Measurements from ENCODE around the gene CASP12.
"Not testable (repeated sequence)": the region's sequence is repeated elsewhere in the genome, so short reads cannot be mapped to it uniquely, and the experiment has no call there.

Gene CASP12

DNA sequence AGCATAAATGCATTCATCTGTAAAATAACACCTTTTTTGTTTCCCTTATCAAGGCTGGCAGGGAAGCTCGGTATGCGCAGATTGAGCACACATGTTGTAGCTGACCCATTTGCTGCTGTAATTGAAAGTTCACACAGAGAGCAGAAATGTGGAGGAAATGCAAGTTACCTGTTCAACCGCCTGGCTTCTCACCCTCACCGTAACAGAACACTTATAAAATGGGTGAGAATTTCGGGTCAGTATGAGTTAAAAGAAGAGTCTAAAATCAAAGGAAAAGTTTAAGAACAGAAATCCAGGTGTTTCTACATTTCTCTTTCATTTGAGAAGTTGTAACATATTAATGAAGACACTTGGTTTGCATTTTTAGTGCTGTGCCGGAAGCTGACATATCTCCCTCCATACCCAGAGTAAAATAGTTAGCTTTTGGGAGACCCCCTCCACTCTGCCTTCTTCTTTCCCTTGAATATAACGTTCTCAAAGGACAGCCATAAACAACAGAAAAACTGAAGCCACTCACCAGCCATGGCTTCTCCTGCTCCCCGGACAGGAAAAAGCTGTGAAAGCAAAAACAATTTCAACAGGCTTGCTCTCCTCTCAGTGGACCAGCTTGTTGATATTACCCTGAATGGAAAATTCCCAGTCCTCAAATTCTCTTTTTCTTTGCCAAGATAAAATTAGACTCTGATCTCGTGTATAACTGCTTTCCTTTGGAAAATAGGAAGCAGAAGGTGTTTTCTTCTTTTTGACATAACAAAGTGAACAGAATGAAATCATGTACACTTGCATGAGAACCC lies at the start of gene CASP12:
Gene CASP12, minus strand, starts transcription at position 570 of the 794 bp plus-strand sequence.
- no peak for DNase-seq (ENCODE audit: low read depth in 3 of 3)

DNA sequence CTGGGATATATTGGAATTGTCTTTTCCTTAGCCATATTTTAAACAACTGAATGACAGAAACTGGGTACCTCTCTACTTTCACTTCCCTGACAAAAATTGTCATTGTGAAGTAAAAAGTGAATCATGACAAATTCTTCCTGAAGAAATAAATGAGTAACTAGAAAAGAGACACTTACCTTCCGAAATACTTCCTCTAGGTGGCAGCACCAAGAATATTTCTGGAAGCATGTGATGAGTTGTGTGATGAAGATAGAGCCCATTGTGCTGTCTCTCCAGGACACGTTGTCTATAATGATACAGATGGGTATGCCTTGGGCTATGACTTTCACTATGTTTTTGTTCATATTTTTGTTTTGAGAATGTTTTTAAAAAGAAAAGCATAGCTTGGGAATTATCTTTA lies 48.6 kb upstream of the CASP12 start:
- no peak for DNase-seq (ENCODE audit: low read depth in 3 of 3)

DNA sequence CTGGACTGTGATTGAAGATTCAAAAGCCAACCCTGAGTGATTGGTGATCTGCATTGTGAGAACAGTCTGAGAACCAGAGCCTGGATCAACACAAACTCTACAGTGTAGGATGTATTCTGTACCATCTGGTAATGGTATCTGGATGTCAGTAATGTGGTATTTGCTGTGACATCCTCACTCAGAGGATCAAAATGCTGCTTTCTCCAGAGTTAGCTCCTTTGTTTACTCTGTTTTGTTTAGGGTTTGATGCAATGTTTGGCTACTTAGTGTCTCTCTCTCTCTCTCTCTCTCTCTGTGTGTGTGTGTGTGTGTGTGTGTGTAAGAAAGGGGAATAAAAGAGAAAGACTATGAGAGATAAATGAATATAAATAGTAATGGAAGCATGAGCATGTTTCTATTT lies 45.8 kb upstream of the CASP12 start:
- DNase-seq (ENCODE audit: low read depth in 3 of 3): no peak

DNA sequence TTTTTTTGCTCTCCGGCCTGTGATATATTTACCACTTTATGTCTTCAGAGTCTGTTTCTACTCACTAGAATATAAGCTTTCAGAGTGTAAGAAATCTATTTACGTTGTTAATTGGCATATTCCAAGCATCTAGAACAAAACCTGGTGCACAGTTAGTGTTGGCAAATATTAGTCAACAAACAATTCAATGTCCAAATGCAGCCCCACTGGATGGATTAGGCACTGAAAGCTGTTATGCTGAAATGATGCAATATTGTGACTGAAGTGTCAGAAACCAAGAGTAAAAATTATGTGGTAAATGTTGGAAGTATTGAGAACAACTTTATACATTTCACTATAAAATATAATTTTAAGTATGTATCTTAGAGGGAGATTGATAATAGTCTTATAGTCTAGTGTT lies 45.3 kb upstream of the CASP12 start:
- no peak for DNase-seq (ENCODE audit: low read depth in 3 of 3)

DNA sequence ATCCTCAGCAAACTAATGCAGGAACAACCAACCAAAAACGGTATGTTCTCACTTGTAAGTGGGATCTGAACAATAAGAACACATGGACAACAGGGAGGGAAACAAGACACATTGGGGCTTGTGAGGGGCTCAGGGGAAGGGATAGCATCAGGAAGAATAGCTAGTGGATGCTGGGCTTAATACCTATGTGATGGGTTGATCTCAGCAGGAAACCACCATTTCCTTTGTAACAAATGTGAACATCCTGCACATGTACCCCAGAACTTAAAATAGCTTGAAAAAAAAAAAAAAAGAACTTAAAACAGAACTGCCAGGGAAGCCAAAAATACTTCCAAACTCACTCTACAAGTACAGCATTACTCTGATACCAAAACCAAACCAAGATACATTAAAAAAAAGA lies 36.3 kb upstream of the CASP12 start:
- DNase-seq (ENCODE audit: low read depth in 3 of 3): no peak

DNA sequence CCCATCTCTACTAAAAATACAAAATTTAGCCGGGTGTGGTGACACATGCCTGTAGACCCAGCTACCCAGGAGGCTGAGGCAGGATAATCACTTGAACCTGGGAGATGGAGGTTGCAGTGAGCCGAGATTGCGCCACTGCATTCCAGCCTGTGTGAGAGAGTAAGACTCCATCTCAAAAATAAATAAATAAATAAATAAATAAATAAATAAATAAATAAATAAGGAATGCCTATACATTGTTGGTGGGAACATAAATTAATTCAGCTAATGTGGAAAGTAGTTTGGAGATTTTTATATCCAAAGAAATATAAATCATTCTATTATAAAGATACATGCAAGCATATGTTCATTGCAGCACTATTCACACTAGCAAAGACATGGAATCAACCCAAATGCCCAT lies 35.8 kb upstream of the CASP12 start:
- DNase-seq (ENCODE audit: low read depth in 3 of 3): not testable (repeated sequence)

DNA sequence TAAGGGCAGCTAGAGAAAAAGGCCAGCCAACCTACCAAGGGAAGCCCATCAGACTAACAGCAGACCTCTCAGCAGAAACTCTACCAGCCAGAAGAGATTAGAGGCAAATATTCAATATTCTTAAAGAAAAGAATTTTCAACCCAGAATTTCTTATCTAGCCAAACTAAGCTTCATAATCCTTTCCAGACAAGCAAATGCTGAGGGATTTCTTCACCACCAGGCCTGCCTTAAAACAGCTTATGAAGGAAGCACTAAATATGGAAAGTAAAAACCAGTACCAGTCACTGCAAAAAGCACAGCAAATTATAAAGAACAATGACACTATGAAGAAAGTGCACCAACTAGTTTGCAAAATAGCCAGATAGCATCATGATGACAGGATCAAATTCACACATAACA lies 30.6 kb upstream of the CASP12 start:
- DNase-seq (ENCODE audit: low read depth in 3 of 3): no peak

DNA sequence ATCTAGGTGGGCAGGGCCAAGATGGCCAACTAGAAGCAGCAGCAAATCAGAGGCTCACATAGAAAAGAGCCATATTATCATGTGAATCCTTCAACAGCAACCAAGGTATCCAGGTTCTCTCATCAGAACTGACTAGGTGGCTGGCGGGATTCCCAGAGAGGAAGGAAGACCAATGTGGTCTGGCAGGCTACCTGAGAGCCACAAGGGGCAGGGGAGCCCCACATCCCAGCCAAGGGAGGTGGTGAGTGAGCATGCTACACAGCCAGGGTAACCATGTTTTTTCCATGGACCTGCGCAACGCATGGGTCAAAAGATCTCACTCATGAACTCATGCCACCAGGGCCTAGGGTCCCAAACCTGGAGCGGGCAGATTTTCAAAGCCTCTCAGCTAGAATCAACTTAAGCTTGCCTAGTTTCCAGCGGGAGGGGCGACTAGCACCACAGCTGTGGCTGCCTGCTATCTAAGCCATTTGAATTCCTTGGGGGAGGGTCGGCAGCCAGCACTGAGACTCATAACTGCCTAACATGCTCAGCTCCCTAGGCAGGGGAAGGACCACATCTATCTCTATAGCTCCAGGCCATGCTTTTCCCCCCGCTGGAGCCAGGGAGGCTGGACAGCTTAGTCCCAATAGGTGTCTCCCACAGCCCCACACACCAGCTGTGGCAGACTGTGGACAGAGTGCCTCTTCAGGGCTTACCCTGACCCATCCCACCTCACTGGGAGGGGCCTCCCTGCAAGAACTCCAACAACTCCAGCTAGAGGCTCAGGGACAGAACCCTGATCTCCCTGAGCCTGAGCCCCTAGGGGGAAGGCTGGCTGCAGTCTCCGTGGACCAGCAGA lies 28.7 kb upstream of the CASP12 start:
- DNase-seq (ENCODE audit: low read depth in 3 of 3): no peak

DNA sequence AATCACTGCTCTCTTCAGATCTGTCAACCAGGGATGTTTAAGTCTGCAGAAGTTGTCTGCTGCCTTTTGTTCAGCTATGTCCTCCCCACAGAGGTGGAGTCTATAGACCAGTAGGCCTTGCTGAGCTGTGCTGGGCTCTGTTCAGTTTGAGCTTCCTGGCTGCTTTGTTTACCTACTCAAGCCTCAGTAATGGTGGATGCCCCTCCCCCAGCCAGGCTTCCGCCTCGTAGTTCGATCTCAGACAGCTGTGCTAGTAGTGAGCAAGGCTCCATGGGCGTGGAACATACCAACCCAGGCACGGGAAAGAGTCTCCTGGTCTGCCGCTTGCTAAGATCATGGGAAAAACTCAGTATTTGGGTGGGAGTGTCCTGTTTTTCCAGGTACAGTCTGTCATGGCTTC lies 27.6 kb upstream of the CASP12 start:
- DNase-seq (ENCODE audit: low read depth in 3 of 3): no peak

DNA sequence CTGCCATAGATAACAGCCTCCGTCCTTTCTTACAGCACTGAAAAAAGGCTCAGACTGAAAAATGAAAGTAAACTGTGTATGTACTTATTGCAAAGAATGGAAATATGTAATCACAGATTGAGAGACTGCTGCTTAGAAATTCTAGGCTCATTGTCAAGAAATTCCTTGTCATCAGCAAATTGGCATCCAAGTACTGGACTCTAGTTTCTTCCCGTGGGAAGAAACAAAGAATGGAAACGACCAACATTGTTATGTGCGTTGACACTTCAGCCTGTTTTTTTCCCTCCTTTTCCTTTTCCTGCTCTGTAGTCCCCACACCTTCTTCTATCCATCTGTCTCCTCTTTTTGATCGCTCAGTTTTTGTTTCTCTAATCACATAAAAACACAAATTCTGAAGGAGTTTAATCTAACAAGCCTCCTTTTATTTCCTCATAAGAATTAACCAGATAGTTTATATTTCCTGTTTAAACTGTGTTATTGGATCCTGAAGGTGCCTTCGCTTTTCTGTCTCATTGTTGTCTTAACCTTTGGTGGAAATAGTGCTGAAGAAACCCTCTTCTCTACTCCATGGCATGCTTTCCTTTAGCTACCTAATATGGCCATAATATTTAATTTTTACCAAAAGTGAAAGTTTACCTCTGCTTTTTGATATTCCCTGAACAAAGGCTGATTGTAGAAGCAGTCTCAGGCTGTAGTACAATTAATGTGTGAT lies 20.0 kb upstream of the CASP12 start:
- no peak for DNase-seq (ENCODE audit: low read depth in 3 of 3)

DNA sequence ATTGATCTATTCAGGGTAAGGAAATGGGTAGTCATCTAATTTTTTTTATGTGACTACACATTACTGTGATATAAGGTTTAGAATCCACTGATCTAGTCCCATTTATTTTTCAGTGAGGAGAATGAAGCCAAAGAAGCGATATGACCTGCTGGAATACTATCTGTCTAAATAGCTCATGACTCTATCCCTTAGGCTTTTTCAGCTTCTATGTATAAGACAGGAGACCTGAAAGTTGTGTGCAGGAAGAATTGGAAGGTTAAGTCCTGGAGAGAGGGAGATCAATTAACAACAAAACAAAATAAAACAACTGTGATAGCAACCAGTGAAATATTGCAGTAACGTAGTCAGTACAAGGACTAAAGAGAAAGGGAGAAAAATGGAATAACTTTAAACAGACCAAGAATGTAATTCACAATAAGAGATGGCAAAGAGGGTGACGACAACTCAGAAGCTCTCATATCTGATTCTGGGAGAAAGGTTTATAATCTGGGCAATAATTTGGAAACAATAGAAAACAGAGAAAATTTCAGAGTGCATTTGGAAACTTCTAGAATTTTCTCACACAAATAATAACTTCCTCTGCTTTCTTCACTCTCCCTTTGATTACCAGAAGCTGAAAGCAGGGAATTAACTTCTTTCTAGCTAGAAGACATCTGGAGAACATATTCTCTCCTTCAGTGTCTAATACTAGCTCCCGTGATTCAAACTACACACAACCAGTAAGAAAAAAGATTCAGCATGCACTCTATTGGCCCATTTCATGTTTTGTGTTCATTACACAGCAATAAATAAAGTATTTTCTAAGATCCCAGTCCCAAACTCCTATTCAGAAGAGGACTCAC lies 19.2 kb upstream of the CASP12 start:
- no peak for DNase-seq (ENCODE audit: low read depth in 3 of 3)

DNA sequence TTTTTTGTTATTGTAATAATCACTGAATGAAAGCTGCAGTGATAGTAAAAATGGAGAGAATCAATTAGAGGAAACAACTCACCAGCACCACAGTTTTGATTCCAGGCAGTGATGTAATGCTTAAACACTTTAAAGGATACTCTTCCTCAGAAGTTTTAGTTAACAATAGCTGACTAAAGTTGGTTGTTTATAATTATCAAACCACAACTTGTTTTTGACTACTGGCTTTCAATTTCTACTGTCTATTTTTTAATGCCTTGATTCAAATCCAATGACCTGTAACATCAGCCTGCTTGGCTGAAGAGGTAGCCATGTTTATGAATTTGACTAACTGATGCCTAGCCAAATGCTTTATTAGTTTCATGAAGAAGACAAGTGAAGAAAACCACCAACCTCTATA lies 18.2 kb upstream of the CASP12 start:
- DNase-seq (ENCODE audit: low read depth in 3 of 3): no peak

DNA sequence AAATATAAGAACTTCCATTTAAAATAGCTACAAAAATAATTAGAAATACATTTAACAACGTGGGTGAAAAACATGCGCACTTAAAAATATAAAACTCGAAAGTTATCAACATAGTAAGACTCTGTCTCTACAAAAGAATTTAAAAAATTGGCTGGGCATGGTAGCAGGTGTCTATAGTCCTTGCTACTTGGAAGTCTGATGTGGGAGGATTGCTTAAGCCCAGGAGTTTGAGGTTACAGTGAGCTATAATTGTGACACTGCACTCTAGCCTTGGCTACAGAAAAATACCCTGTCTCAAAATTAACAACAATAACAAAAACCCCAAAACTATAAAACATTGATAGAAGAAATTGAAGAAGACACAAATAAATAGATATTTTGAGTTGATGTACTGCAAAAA lies 13.8 kb upstream of the CASP12 start:
- DNase-seq (ENCODE audit: low read depth in 3 of 3): no peak

DNA sequence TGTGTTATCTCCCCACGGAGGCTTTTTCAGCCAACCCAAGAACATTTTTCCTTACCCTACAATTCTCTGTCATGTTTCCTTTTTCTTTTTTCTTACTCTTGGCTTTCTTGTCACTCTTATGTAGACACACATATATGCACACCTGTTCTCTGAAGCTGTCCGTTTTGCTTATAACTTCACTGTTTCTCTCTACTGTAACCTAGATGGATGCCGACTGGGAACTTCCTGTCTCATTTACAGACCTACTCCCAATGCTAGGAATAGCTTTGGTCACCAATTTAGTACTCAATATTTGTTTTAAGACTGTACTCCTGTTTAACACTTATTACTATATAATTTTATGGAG lies 9.9 kb upstream of the CASP12 start:
- DNase-seq (ENCODE audit: low read depth in 3 of 3): no peak

DNA sequence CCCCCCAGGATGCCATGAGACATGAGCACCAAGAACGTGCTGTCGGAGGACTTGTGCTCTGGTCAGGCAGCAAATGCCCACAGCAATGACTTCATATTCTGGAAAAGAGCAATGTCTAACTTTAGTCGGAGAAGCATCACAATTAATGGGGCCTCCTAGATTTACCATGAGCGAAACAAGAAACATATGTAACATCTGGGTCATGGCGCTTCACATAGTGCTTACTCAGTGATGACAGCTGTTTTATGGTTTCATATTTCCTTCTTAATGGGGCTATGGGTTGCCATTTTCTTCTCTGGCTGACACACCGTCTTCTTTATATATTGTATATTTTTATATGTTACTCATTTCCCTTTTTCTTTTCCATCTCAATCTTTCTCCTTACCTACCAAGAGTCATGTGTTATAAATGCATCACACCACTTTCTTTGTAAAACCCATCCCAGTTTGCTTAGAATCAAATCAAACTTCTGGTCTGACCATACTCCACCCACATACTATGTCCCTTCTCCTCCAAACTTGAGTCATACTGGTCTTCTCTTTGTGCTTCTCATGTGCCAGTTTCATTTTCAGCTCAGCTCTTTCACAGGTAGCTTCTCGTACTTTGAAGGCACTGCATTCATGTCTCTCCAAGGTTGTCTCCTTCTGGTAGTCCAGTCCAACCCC lies 9.4 kb upstream of the CASP12 start:
- no peak for DNase-seq (ENCODE audit: low read depth in 3 of 3)

DNA sequence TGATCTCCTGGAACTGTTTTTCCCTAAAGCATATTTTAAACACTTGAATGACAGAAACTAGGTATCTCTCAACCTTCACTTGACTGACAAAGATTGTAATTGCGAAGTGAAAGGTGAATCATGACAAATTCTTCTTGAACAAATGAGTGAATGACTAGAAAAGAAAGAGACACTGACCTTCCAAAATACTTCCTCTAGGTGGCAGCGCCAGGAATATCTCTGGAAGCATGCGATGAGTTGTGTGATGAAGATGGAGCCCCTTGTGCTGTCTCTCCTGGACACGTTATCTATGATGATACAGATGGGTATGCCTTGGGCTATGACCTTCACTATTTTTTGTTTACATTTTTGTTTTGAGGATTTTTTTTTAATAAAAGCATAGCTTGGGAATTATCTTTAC lies 7.0 kb upstream of the CASP12 start:
- DNase-seq (ENCODE audit: low read depth in 3 of 3): no peak

DNA sequence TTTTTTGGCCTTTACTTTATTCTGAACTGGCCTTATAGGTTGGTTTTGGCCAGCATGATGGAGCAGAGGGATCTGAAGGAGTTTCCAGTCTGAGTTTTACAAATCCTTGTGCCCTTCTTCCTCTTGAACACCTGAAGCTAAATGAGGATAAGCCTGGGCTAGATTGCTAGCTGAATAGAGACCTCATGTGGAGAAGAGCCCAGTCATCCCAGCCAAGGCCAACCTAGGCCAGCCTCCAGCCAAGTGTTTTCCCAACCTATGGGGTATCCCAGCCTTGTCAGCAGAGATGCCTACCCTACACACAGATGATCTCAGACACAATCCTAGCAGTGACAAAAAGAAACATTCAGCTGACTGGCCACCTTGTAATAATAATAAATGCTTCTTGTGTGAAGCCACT lies 966 bp upstream of the CASP12 start:
- no peak for DNase-seq (ENCODE audit: low read depth in 3 of 3)

DNA sequence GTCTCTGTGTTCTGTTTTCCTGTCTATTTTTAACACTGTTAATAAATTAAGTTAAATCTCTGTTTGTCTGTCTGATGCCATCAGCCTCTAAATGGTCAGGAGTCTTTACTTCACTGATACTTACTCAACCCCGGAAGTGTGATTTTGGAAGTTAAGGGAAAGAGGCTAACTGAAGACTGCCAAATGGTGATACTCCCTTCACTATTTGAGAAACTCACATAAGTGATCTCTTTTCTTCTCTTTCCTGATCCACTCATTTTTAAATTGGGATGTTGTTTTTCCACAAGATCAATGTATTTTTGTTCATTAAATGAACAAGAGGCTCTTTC lies 389 bp upstream of the CASP12 start:
- DNase-seq (ENCODE audit: low read depth in 3 of 3): no peak

DNA sequence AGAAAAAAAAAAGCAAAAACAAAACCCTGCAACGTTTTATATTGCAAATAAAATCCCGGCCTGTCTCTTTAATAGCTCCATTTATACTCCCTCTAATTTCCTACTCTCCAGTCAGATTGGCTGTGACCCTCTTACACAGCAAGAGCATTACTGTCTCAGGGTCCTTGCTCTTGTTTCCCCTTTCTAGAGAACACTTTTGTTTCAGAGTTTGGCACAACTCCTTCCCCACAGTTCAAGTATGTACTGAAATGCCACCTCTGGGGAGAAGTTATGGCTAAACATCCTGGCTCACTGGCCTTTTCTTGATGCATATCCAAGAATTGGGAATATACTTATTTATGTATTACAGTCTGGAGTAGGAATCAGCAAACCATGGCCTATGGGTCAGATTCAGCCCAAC lies 2.6 kb downstream of the CASP12 start:
- no peak for DNase-seq (ENCODE audit: low read depth in 3 of 3)

DNA sequence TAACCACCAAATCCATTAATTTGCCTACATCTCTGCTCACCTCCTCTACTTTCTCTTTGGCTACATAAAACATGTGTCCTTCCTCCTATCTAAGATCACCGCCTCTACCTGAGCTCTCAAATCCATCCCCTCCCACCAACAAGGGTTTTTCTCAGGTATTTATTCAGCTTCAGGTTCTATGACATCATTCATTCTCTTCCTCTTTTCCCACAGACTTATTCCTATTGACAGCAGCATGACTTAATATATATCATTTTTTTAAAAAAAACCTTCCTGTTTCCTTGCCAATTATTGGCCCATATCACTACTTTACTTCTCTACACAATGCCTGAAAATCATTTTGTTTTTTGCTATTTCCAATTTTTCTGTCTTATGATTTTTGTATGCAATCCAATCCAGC lies 4.4 kb downstream of the CASP12 start:
- DNase-seq (ENCODE audit: low read depth in 3 of 3): no peak

DNA sequence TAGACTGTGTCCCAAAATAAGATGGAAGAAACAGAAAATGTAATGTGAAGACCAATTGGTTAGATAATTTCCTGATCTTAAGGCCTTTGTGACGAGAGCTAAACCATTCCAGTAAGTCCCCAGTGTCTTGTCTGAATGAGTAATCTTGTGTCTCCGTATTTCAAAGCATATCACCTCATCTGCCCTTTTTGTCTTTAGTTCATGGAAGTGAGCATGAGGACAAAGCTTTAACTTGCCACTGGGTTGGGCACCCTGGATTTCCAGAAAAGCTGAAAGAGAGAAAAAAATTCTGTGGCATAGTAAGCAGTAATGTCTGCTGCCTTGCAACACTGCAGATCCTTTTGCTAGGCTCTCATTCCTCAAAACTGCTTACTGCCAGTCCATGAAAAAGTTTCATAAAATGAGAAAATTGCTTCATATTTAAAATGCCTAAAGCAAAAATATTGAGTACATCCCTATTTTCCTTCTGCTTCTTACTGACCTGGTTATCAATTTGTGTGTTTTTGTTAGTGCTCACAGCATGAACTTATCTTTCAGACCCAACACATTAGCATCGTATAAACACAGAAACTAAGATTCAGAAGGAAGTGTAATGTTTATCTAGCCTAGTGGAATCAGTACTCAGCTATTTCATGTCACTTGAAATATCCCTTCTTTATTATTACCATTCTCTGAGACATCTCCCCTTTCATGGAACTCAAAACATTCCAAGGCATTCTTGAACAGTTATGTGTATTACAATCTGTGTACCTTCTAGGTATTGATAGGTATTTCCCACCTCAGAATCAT lies 5.3 kb downstream of the CASP12 start:
- DNase-seq (ENCODE audit: low read depth in 3 of 3): no peak

Measured in stimulated activated CD4-positive, alpha-beta T cell treated with anti-CD3 and anti-CD28 coated beads, TNF-alpha, amount 100 ng/mL, for 48 hours (primary cell).